Activated CD8-positive, alpha-beta memory T cell treated with anti-CD3 and anti-CD28 coated beads for 1 hour (primary cell): Measurements from ENCODE around the gene MRPS18C.
A peak's percentile ranks its signal among the peaks of the same experiment; 100 is the strongest.

ENCODE experiments used
- DNase-seq, 2 donors: peaks; one replicate each; pipeline ENCODE4 v3.0.0-alpha.2; 2020; ENCODE audit warnings: low read depth in 1 of 2; ENCODE audit errors: extremely low read depth in 1 of 2

MRPS18C gene

GRCh38 chr4:83455281-83456183, at the start of gene MRPS18C, which contains the start of gene HELQ:
Gene MRPS18C, plus strand, starts transcription at chr4:83456058. Its CDS starts 20 bp downstream, at chr4:83456078.
Gene HELQ, minus strand, starts transcription at chr4:83455823. Its CDS starts 130 bp downstream, at chr4:83455693.
- DNase-seq, result peak; percentile 87 to 93

DNA sequence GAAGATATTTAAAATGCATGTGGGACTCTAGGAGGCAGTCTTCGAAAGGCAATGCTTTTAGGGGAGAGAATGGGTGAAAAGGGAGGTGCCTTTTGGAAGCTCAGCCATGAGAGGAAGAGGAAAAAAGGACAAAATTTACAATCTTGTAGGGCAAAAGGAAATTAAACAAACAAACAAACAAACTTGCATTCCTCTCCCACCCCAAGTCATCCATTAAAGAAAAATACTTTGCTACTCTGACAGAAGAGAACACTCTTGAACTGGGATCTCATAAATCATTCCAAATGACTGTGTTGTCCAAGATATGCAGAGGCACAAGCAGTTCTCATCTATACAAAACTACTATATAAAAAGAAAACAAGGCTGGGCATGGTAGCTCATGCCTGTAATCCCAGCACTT, 47.0 kb upstream of the MRPS18C start:
- no peak for DNase-seq

DNA sequence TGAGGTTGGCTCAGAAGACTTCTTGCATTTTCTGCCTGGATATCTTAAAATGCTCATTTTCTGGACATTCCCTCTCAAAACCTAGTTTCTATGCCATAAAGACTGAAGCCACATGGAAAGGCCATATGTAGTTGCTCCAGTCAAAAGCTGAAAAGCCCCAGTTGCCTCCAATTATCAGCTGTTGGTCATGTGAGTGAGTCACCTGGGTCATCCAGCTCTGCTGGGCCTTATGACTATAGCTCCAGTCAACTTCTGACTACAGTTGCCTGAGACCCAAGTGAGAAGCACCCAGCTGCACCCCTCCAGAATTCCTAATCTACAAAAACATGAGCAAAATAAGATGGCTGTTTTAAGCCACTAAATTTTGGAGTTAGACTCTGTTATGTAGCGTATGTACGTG, 42.2 kb upstream of the MRPS18C start:
- no peak for DNase-seq

DNA sequence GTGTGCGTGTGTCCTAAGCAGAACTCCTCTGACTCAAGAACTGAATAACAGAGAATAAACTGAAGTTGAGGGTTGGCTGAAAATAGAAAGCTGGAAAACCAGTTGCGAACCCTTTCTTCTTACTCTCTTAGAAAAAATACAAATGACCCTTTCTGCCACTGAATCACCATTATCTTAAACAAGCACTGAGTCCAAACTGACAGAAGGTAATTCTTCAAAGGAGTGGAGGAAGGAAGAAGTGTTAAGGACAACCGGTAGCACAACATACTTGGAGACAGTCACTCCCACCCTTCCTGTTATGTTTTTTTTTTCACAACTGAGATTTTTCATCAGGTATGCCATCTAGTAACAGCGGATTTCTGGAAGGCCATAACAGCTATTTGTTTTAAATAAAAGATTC, 38.3 kb upstream of the MRPS18C start:
- no peak for DNase-seq

DNA sequence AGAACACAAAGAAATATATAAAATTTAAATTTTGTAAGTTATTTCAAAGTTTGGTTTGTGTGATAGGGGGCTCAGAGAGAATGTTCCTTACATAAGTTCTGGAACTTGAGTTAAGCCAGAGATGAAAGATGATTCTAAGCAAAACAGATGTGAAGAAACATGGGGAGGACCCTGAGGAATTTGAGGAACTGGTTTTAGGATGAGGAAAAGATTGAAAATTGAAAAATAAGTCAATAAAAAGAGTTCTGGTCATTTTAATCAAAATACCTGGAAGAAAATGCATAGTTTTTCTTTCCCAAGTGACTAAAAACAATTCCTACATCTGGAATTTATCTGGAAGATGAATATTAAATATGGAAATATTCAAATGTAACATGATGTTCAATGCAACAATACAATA, 37.6 kb upstream of the MRPS18C start:
- DNase-seq, result no peak

DNA sequence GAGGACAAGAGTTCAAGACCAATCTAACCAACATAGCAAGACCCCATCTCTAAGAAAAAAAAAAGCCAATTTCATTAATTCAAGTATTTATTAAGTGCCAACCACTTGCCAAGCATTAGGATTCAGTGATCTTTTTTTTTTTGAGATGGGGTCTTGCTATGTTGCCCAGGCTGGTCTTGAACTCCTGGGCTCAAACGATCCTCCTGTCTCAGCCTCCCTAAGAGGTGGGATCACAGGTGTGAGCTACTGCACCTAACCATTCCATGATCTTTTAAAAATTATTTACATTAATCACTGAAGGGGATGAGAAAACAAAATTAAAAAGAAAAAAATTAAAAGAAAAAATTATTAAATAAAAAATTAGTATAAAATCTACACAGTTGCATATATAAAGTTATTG, 24.7 kb upstream of the MRPS18C start:
- DNase-seq, result no peak

DNA sequence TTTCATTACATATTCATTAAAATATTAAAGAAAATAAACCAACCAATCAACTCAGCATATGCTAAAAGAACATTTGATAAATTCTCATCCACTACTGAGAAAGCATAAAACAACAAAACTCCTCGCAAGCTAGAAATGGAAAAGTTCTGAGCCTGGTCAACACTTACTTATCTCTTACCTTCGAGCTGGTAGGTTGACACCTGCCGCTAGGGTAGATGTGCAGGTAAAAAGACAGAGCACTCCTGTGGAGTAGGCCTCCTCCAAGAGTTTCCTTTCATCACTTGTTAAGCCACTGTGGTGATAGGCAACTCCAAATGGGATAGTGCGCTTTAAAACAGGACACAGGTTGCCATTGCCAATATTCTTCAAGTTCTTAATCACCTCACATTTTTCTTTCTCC, 19.2 kb upstream of the MRPS18C start:
- no peak for DNase-seq

DNA sequence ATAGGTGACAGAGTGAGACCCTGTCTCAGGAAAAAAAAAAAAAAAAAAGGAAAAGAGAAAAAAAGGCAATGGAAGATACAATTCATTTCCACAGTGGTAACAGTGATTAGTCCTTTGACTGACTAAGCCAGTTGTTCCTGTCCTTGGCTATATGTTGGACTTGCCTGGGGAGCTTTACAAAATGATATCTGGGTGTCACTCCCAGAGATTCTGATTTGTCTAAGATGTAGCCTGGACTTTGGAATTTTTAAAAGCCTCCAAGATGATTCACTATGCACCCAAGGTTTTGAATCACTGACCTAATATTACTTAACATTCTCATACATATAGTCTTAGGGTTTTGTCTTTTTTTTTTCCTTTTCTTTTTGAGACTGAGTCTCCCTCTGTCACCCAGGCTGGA, 17.1 kb upstream of the MRPS18C start:
- no peak for DNase-seq

DNA sequence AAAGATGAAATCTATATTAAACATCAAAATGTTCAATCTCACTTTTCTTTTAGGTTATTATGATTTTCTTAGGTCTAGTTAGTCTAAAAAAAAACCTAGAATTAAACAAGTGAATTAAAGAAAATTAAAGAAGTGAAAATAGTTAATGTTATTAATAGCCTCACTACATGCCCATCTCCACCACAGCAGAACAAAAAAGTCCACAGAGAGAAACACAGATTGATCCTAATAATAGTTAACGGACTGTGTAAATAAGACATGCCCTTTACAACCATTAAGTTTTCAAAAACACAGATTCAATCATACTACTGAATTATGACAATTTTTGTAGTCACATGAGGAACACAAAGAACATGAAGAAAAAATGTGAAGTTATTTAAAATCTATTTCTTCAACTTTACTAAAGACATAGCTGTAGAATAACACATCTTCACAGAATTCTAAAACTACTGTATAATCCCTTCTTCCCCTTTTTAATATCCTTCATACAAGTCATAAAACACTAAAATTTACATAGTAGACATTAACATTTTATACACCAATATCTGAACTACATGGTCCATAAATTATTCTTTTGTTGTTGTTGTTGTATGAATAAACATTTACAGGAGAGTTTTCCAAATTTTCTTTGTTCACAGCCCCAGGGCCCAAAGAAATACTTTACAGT, 15.6 kb upstream of the MRPS18C start:
- no peak for DNase-seq

- no peak for DNase-seq
These were observed 15.0 kb upstream of the MRPS18C start for GRCh38 chr4:83440899-83441298.

DNA sequence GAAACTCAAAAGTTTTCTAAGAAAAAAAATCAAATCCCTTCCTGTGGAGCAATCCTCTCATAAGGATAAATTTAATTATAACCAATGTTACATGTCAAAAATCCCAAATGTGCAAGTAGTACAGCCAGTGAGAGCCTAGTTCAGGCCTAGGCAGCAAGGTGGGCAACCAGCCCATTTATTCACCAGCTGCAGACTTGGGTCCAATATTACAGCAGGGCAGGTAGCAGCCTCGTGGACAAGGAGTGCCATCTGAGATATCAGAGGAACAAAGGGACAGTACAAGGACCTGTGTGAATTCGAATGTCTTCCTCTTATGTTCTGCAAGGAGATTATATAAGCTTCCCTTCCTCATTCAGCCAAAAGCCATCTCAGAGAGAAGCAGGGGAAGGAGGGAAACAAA, 6.8 kb upstream of the MRPS18C start:
- DNase-seq, result no peak

DNA sequence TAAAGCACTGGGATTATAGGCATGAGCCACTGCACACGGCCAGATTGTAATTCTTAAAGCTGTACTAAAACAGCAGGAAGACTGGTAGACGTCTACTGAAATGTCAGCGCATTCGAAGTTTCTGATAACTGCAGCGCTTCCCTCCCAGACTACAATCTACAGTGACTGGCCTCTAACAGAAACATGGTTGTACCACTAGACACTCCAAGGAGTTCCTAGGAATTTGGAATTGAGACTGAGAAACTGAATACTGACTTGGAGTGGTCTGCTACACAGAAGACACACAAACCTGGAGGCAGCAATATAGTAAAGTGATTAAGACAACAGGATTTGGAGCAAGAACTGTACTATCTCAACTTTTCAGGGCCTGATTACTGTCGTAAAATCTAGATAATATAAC, 1.2 kb upstream of the MRPS18C start:
- no peak for DNase-seq

GRCh38 chr4:83456184-83456501, 285 bp downstream of the MRPS18C start:
- no peak for DNase-seq

DNA sequence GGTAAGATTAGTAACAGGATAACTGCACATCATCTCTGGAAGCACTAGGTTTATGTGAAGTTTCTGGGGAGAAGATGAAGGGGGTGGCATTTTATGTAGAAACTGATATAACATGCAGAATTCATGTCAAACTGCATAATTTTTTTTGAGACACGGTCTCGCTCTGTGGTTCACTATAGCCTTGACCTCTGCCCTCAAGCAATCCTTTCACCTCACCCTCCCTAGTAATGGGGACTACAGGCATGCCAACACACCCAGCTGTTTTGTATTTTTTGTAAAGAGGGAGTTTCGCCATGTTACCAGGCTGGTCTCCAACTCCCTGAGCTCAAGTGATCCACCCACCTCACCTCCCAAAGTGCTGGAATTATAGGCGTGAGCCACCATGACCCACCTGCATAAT, 17.6 kb downstream of the MRPS18C start:
- DNase-seq, result no peak

DNA sequence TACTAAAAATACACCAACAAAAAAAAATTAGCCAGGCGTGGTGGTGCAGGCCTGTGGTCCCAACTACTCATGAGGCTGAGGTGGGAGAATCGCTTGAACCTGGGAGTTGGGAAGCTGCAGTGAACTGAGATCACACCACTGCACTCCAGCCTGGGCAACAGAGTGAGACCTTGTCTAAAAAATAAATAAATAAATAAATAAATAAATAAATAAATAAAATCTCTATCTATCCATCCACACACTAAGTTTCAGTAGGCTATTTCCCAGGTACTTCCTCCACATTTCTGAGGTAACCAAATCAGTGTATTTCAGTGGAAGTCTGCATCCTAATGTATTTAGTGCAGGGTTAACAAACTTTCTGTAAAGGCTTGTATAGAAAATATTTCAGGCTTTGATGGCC, 18.1 kb downstream of the MRPS18C start:
- no peak for DNase-seq

GRCh38 chr4:83484500-83485461, 28.9 kb downstream of the MRPS18C start, which contains the start of gene ABRAXAS1:
Gene ABRAXAS1, minus strand, starts transcription at chr4:83485100. Its CDS starts 28 bp downstream, at chr4:83485072.
- DNase-seq, result peak; percentile 78 to 94

DNA sequence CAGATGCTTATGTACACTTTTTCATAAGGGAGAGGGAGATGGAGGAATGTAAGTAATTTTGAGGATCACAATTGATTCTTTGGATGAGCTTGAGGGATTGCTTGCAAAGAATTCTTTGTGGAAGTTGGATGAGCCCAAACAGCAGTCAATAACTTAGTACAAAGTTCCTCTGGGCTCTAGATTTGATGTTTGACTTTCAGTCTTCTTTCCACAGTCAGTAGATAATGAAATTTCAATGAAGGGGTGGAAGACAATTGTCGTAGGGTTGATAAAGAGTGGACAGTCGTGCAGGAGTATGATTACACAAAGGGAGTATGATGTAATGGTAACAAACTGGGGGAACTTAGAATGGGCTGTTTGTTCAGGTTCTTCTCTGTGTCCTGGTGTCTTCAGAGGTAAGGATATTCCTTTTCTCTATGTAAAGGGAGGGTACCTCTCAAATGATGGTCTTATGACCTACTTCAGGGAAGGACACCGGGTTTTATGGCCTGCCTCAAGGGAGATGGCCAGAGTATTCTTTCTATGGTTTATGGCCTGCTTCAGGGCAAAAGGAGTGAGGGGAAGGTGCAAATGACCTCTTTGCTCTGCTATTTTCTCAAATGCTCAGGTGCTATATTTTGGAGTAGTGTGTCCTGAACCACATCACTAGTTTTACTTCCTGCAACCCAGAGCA, 30.7 kb downstream of the MRPS18C start:
- DNase-seq, result no peak

- no peak for DNase-seq
These were observed 34.0 kb downstream of the MRPS18C start for GRCh38 chr4:83489711-83490326.

GRCh38 chr4:83490876-83491450, 35.1 kb downstream of the MRPS18C start:
- DNase-seq, result no peak
